ENCODE data around the gene RNF227.
A peak's percentile ranks its signal among the peaks of the same experiment; 100 is the strongest.

GRCh38 chr17:7887482-7888183 is 28.5 kb downstream of the RNF227 start:
- TF ChIP-seq TAF1 (IDR thresholded peaks at IDR 0.05; ENCODE audit: borderline replicate concordance, low read depth, low read length) = no peak
- TF ChIP-seq POLR2A (IDR thresholded peaks at IDR 0.05; ENCODE audit: low read depth, low read length) = peak; percentile 35; the same call in 1 of the 2 replicates
